Hepatocyte (in vitro differentiated cells): Measurements from ENCODE around the gene HEY2.

Source experiments
- CTCF ChIP-seq: fragments of 200-600 bp; sonication (generic); IDR thresholded peaks from 2 replicates; pipeline ENCODE4 v1.5.1; 2016; ENCODE audit warnings: antibody characterized with exemption, mild to moderate bottlenecking; ENCODE audit not compliant: poor library complexity
- EZH2 ChIP-seq: fragments of 200-600 bp; sonication (generic); IDR thresholded peaks from 2 replicates; pipeline ENCODE4 v1.6.1; 2016; ENCODE audit warnings: antibody characterized with exemption, mild to moderate bottlenecking, borderline replicate concordance

DNA sequence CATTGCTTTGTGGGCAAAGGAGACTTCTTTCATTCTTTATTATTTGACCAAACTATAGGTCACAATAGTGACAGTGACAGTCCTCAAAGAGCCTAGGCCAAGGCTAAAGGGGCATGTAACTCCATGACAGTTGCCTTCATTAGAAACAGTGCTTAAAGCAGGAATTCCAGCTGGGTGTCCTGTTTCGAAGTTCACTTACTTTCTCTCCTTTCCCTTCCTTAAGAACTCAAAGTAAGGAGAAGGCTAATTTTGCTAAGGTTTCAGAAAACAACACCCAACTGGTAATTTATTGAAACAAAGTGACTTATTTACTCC lies 48.1 kb upstream of the HEY2 start:
- TF ChIP-seq EZH2 (no peak), CTCF (no peak)
